ENCODE results near the gene RTRAF.

DNA sequence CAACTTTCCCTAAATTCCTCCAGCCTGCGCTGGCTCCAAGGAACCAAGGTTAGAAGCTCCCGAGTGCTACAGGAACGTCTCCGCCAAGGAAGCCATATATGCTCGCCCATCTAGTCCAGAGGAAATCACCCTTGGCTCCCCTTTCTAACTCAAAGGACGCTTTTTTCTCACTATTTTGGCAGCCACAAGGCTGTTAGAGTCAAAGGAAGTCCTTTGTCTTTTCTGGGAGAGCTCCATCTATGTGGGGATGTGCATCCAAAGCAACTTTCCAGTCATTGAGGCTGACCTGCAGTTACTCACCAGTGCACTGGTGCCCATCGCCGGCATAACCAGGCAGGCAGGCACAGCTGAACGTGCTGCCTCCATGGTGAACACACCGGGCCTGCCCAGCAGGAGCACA lies 37.6 kb downstream of the RTRAF start:
- TF ChIP-seq, protein P1, sequence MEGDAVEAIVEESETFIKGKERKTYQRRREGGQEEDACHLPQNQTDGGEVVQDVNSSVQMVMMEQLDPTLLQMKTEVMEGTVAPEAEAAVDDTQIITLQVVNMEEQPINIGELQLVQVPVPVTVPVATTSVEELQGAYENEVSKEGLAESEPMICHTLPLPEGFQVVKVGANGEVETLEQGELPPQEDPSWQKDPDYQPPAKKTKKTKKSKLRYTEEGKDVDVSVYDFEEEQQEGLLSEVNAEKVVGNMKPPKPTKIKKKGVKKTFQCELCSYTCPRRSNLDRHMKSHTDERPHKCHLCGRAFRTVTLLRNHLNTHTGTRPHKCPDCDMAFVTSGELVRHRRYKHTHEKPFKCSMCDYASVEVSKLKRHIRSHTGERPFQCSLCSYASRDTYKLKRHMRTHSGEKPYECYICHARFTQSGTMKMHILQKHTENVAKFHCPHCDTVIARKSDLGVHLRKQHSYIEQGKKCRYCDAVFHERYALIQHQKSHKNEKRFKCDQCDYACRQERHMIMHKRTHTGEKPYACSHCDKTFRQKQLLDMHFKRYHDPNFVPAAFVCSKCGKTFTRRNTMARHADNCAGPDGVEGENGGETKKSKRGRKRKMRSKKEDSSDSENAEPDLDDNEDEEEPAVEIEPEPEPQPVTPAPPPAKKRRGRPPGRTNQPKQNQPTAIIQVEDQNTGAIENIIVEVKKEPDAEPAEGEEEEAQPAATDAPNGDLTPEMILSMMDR (conservative IDR thresholded peaks at IDR 0.05; ENCODE audit: low read depth, low read length), result no peak
- TF ChIP-seq EZH2phosphoT487 (IDR thresholded peaks at IDR 0.05; ENCODE audit: borderline replicate concordance, low read length) (no peak), EZH2 (IDR thresholded peaks at IDR 0.05; ENCODE audit: low read length, unreplicated experiment) (no peak)
